Activated CD4-positive, alpha-beta memory T cell treated with anti-CD3 and anti-CD28 coated beads, Interleukin-2, amount 10 ng/mL, durations not matched to agents 7 days and 5 days (primary cell): ENCODE data around the gene FBXL2. TPM values are rescaled to one million over a fixed set of nuclear protein-coding genes. Genes with fewer than 3 reads are reported as not detected.

Experiments used
- CTCF ChIA-PET: fragments of 350-600 bp; sonication (Branson Sonifier 250); formaldehyde crosslinking; loops from one replicate; lab custom pipeline; 2021; ENCODE audit warnings: antibody characterized with exemption, inconsistent platforms; lab: Charles Lee
- POLR2A ChIA-PET: fragments of 350-600 bp; sonication (Branson Sonifier 250); formaldehyde crosslinking; loops from one replicate; lab custom pipeline; 2021; ENCODE audit warnings: antibody characterized with exemption; lab: Charles Lee
- DNase-seq: peaks from one replicate; pipeline ENCODE4 v3.0.0-alpha.2; 2020
- H3K27ac Mint-ChIP-seq: one replicate; pipeline ENCODE4 v1.8.0; 2021; ENCODE audit warnings: mild to moderate bottlenecking, mixed read lengths
- H3K27me3 Mint-ChIP-seq: one replicate; pipeline ENCODE4 v1.8.0; 2021; ENCODE audit warnings: mixed read lengths
- H3K36me3 Mint-ChIP-seq: one replicate; pipeline ENCODE4 v1.8.0; 2021; ENCODE audit warnings: low read depth, mixed read lengths
- H3K4me1 Mint-ChIP-seq: one replicate; pipeline ENCODE4 v1.8.0; 2021; ENCODE audit warnings: mixed read lengths
- H3K4me3 Mint-ChIP-seq: one replicate; pipeline ENCODE4 v1.8.0; 2021; ENCODE audit warnings: mild to moderate bottlenecking, mixed read lengths
- H3K9me3 Mint-ChIP-seq: one replicate; pipeline ENCODE4 v1.8.0; 2021; ENCODE audit warnings: mixed read lengths
- total RNA-seq, 2 experiments: library from RNA; stranded (reverse); gene quantifications; one replicate each; pipeline ENCODE4 v1.2.3, GENCODE V29; 2021

FBXL2 gene
- not detected for total RNA-seq

GRCh38 chr3:33277193-33277882 lies at the start of gene FBXL2:
FBXL2 (plus strand) TSS chr3:33277442; CDS start chr3:33277513, 71 bp downstream.
- Mint-ChIP-seq H3K36me3 (no peaks in the 10 kb centered on the region), H3K27ac (no peak within 1 kb of the TSS), H3K27me3 (peaks cover 23% of the 10 kb centered on the region), H3K4me3 (peak within 1 kb of the TSS; percentile 46), H3K9me3 (no peaks in the 10 kb centered on the region), H3K4me1 (no peaks in the 10 kb centered on the region)
- DNase-seq, result no peak
- CTCF ChIA-PET, result interaction anchor here (1.0 kb wide), 1 partner anchor 12 kb away, joined by 3 read pairs; no protein-coding TSS in a partner anchor
- POLR2A ChIA-PET, result no interaction called here

- Mint-ChIP-seq H3K36me3 (no peaks in the 10 kb centered on the region), H3K9me3 (peaks cover 4% of the 10 kb centered on the region), H3K4me1 (no peaks in the 10 kb centered on the region), H3K27me3 (peaks cover 21% of the 10 kb centered on the region), H3K4me3 (no peak overlapping the region), H3K27ac (no peak overlapping the region)
- POLR2A ChIA-PET, result no interaction called here
- DNase-seq, result no peak
- CTCF ChIA-PET, result no interaction called here
These were observed 48.2 kb upstream of the FBXL2 start for GRCh38 chr3:33229066-33229465.

- no peak overlapping the region for H3K27ac Mint-ChIP-seq
- no peaks in the 10 kb centered on the region for H3K4me1 Mint-ChIP-seq
- POLR2A ChIA-PET, result no interaction called here
These were observed 47.3 kb upstream of the FBXL2 start for GRCh38 chr3:33229947-33230346.

GRCh38 chr3:33231756-33232465 lies 45.3 kb upstream of the FBXL2 start:
- Mint-ChIP-seq H3K9me3 (peaks cover 4% of the 10 kb centered on the region), H3K27me3 (peaks cover 24% of the 10 kb centered on the region), H3K4me3 (no peak overlapping the region), H3K36me3 (no peaks in the 10 kb centered on the region), H3K27ac (no peak overlapping the region), H3K4me1 (no peaks in the 10 kb centered on the region)
- ChIA-PET CTCF (no interaction called here), POLR2A (no interaction called here)
- DNase-seq, result no peak

More at GRCh38 chr3:33229947-33230346, 47.3 kb upstream of the FBXL2 start:
- H3K4me3 Mint-ChIP-seq, result no peak overlapping the region
- H3K27me3 Mint-ChIP-seq, result peaks cover 21% of the 10 kb centered on the region
- no peak for DNase-seq
- CTCF ChIA-PET, result no interaction called here
- H3K9me3 Mint-ChIP-seq, result peaks cover 4% of the 10 kb centered on the region
- no peaks in the 10 kb centered on the region for H3K36me3 Mint-ChIP-seq

- Mint-ChIP-seq H3K9me3 (peaks cover 4% of the 10 kb centered on the region), H3K36me3 (no peaks in the 10 kb centered on the region), H3K4me3 (no peak overlapping the region), H3K27me3 (peaks cover 27% of the 10 kb centered on the region), H3K27ac (no peak overlapping the region), H3K4me1 (no peaks in the 10 kb centered on the region)
- ChIA-PET POLR2A (no interaction called here), CTCF (no interaction called here)
- no peak for DNase-seq
These were observed 43.4 kb upstream of the FBXL2 start for GRCh38 chr3:33233884-33234283.

GRCh38 chr3:33236005-33236404 lies 41.2 kb upstream of the FBXL2 start:
- no peaks in the 10 kb centered on the region for H3K9me3 Mint-ChIP-seq
- no peak overlapping the region for H3K4me3 Mint-ChIP-seq
- POLR2A ChIA-PET, result no interaction called here
- no peaks in the 10 kb centered on the region for H3K36me3 Mint-ChIP-seq
- no peak overlapping the region for H3K27ac Mint-ChIP-seq
- no peaks in the 10 kb centered on the region for H3K4me1 Mint-ChIP-seq
- peaks cover 27% of the 10 kb centered on the region for H3K27me3 Mint-ChIP-seq
- CTCF ChIA-PET, result no interaction called here
- DNase-seq, result no peak

GRCh38 chr3:33237439-33237838 lies 39.8 kb upstream of the FBXL2 start:
- peaks cover 27% of the 10 kb centered on the region for H3K27me3 Mint-ChIP-seq
- H3K4me1 Mint-ChIP-seq, result no peaks in the 10 kb centered on the region
- no peaks in the 10 kb centered on the region for H3K9me3 Mint-ChIP-seq
- H3K36me3 Mint-ChIP-seq, result no peaks in the 10 kb centered on the region
- H3K4me3 Mint-ChIP-seq, result no peak overlapping the region
- CTCF ChIA-PET, result no interaction called here
- POLR2A ChIA-PET, result no interaction called here
- no peak for DNase-seq
- no peak overlapping the region for H3K27ac Mint-ChIP-seq

- H3K4me3 Mint-ChIP-seq, result no peak overlapping the region
- peaks cover 28% of the 10 kb centered on the region for H3K27me3 Mint-ChIP-seq
- POLR2A ChIA-PET, result no interaction called here
These were observed 38.3 kb upstream of the FBXL2 start for GRCh38 chr3:33238923-33239322.

GRCh38 chr3:33240261-33240660 lies 37.0 kb upstream of the FBXL2 start:
- Mint-ChIP-seq H3K36me3 (no peaks in the 10 kb centered on the region), H3K27ac (no peak overlapping the region)

More at GRCh38 chr3:33238923-33239322, 38.3 kb upstream of the FBXL2 start:
- no peaks in the 10 kb centered on the region for H3K36me3 Mint-ChIP-seq
- no peaks in the 10 kb centered on the region for H3K9me3 Mint-ChIP-seq
- DNase-seq, result no peak
- H3K4me1 Mint-ChIP-seq, result no peaks in the 10 kb centered on the region
- CTCF ChIA-PET, result no interaction called here
- H3K27ac Mint-ChIP-seq, result no peak overlapping the region

GRCh38 chr3:33246786-33247185 lies 30.5 kb upstream of the FBXL2 start:
- Mint-ChIP-seq H3K36me3 (no peaks in the 10 kb centered on the region), H3K9me3 (no peaks in the 10 kb centered on the region), H3K27me3 (peaks cover 25% of the 10 kb centered on the region), H3K4me1 (no peaks in the 10 kb centered on the region), H3K4me3 (no peak overlapping the region), H3K27ac (no peak overlapping the region)
- ChIA-PET CTCF (no interaction called here), POLR2A (no interaction called here)
- DNase-seq, result no peak

More at GRCh38 chr3:33240261-33240660, 37.0 kb upstream of the FBXL2 start:
- Mint-ChIP-seq H3K9me3 (no peaks in the 10 kb centered on the region), H3K4me1 (no peaks in the 10 kb centered on the region), H3K4me3 (no peak overlapping the region), H3K27me3 (peaks cover 37% of the 10 kb centered on the region)
- ChIA-PET CTCF (no interaction called here), POLR2A (no interaction called here)
- no peak for DNase-seq

- CTCF ChIA-PET, result no interaction called here
- H3K27ac Mint-ChIP-seq, result no peak overlapping the region
- H3K36me3 Mint-ChIP-seq, result no peaks in the 10 kb centered on the region
- no peak for DNase-seq
- H3K4me1 Mint-ChIP-seq, result no peaks in the 10 kb centered on the region
- no peak overlapping the region for H3K4me3 Mint-ChIP-seq
- POLR2A ChIA-PET, result no interaction called here
- peaks cover 7% of the 10 kb centered on the region for H3K27me3 Mint-ChIP-seq
- no peaks in the 10 kb centered on the region for H3K9me3 Mint-ChIP-seq
These were observed 26.5 kb upstream of the FBXL2 start for GRCh38 chr3:33250712-33251111.

GRCh38 chr3:33256249-33256648 lies 21.0 kb upstream of the FBXL2 start:
- Mint-ChIP-seq H3K27me3 (peaks cover 8% of the 10 kb centered on the region), H3K36me3 (no peaks in the 10 kb centered on the region), H3K4me1 (no peaks in the 10 kb centered on the region), H3K4me3 (no peak overlapping the region), H3K27ac (no peak overlapping the region), H3K9me3 (no peaks in the 10 kb centered on the region)
- ChIA-PET POLR2A (no interaction called here), CTCF (no interaction called here)
- no peak for DNase-seq

- Mint-ChIP-seq H3K27ac (no peak overlapping the region), H3K27me3 (peaks cover 16% of the 10 kb centered on the region), H3K4me3 (no peak overlapping the region), H3K9me3 (no peaks in the 10 kb centered on the region), H3K36me3 (no peaks in the 10 kb centered on the region), H3K4me1 (no peaks in the 10 kb centered on the region)
- CTCF ChIA-PET, result no interaction called here
- POLR2A ChIA-PET, result no interaction called here
- DNase-seq, result no peak
These were observed 17.1 kb upstream of the FBXL2 start for GRCh38 chr3:33260104-33260503.
